ENCODE results near the gene CCDC188. TPM values are rescaled to one million over a fixed set of nuclear protein-coding genes. Genes with fewer than 3 reads are reported as not detected.

The CCDC188 gene
- total RNA-seq, 1 donor = 0.36 TPM

- Histone ChIP-seq H3K36me3 (ENCODE audit: insufficient read depth, low read length) (no peaks in the 10 kb centered on the region), H3K9me3 (ENCODE audit: low read depth, low read length) (no peaks in the 10 kb centered on the region), H3K79me2 (ENCODE audit: insufficient read depth, low read length) (no peaks in the 10 kb centered on the region), H4K20me1 (ENCODE audit: insufficient read depth, low read length) (no peaks in the 10 kb centered on the region), H3K4me2 (ENCODE audit: insufficient read depth, low read length) (no peak overlapping the region), H3K27ac (ENCODE audit: low read depth, low read length) (no peak overlapping the region), H3K4me3 (ENCODE audit: insufficient read depth, low read length) (no peak overlapping the region), H3K27me3 (ENCODE audit: insufficient read depth, low read length) (no peaks in the 10 kb centered on the region), H3K4me1 (ENCODE audit: insufficient read depth, low read length) (no peaks in the 10 kb centered on the region), H2AFZ (ENCODE audit: low read length) (no peak overlapping the region)
- TF ChIP-seq, protein P1, sequence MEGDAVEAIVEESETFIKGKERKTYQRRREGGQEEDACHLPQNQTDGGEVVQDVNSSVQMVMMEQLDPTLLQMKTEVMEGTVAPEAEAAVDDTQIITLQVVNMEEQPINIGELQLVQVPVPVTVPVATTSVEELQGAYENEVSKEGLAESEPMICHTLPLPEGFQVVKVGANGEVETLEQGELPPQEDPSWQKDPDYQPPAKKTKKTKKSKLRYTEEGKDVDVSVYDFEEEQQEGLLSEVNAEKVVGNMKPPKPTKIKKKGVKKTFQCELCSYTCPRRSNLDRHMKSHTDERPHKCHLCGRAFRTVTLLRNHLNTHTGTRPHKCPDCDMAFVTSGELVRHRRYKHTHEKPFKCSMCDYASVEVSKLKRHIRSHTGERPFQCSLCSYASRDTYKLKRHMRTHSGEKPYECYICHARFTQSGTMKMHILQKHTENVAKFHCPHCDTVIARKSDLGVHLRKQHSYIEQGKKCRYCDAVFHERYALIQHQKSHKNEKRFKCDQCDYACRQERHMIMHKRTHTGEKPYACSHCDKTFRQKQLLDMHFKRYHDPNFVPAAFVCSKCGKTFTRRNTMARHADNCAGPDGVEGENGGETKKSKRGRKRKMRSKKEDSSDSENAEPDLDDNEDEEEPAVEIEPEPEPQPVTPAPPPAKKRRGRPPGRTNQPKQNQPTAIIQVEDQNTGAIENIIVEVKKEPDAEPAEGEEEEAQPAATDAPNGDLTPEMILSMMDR (IDR thresholded peaks at IDR 0.05; ENCODE audit: extremely low read depth, low read depth, low read length) = no peak
- DNase-seq (ENCODE audit: insufficient read length, low spot score, missing footprints) = no peak
Observed at GRCh38 chr22:20186183-20186870, 35.5 kb upstream of the CCDC188 start.

DNA sequence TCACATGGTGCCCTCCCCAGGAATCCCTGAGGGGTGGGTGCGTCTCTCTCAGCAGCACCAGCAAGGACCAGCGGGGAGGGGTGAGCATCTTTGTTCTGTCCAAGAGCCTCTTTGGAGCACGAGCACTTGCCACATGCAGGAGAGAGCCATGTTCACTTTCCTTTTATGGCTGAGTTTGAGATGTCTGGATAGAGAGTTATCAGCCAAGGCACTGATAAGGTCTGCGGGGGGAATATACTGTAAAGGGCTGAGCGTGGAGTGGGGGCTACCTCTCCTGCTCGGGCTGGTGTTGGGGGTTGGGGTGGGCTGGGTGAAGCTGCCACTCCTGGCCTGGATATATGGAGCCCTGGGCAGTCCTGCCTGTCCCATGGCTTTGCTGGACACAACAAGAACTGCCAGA, 34.9 kb upstream of the CCDC188 start:
- H3K4me2 ChIP-seq (ENCODE audit: insufficient read depth, low read length) = no peak overlapping the region
- no peaks in the 10 kb centered on the region for H4K20me1 ChIP-seq (ENCODE audit: insufficient read depth, low read length)
- no peaks in the 10 kb centered on the region for H3K27me3 ChIP-seq (ENCODE audit: insufficient read depth, low read length)
- no peaks in the 10 kb centered on the region for H3K36me3 ChIP-seq (ENCODE audit: insufficient read depth, low read length)
- H3K27ac ChIP-seq (ENCODE audit: low read depth, low read length) = no peak overlapping the region
- H3K4me1 ChIP-seq (ENCODE audit: insufficient read depth, low read length) = no peaks in the 10 kb centered on the region
- TF ChIP-seq, protein P1 (IDR thresholded peaks at IDR 0.05; ENCODE audit: extremely low read depth, low read depth, low read length) = no peak
- no peak overlapping the region for H2AFZ ChIP-seq (ENCODE audit: low read length)
- DNase-seq (ENCODE audit: insufficient read length, low spot score, missing footprints) = no peak
- H3K9me3 ChIP-seq (ENCODE audit: low read depth, low read length) = no peaks in the 10 kb centered on the region
- H3K4me3 ChIP-seq (ENCODE audit: insufficient read depth, low read length) = no peak overlapping the region
- H3K79me2 ChIP-seq (ENCODE audit: insufficient read depth, low read length) = no peaks in the 10 kb centered on the region

DNA sequence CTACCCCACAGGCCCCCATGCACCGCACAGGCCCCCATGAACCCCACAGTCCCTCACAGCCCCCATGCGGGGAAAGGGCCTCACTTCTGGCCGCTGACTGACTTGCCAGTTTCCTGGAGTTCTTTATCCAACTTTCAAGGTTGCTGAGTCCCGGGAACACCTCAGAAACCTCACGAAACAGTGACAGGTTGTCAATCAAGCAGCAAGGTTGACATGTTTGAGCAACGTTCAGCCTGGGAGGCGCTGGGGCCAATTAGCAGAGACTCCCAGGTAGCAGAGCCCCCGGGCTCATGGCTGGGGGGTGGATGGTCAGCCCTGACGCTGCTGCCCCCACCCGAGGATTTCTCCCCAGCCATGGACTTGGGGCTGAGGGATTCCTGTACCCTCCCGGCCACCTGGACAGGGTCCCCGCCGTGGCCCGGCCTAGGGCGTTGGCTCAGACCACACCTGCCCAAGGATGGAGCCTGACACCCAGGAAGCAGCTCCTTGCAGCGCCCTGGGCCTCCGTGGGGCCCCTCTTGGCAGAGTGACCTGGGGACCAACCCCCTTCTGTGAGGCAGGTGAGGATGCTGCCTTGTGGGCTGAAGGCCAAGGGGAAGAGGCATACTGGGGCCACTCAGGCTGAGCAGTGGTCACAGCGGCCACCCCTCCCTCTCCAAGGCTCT, 33.8 kb upstream of the CCDC188 start:
- H3K27ac ChIP-seq (ENCODE audit: low read depth, low read length) = no peak overlapping the region
- H3K79me2 ChIP-seq (ENCODE audit: insufficient read depth, low read length) = no peaks in the 10 kb centered on the region
- H2AFZ ChIP-seq (ENCODE audit: low read length) = no peak overlapping the region
- H3K27me3 ChIP-seq (ENCODE audit: insufficient read depth, low read length) = no peaks in the 10 kb centered on the region
- H3K9me3 ChIP-seq (ENCODE audit: low read depth, low read length) = no peaks in the 10 kb centered on the region
- no peak for DNase-seq (ENCODE audit: insufficient read length, low spot score, missing footprints)
- H3K4me3 ChIP-seq (ENCODE audit: insufficient read depth, low read length) = no peak overlapping the region
- H4K20me1 ChIP-seq (ENCODE audit: insufficient read depth, low read length) = no peaks in the 10 kb centered on the region
- no peaks in the 10 kb centered on the region for H3K4me1 ChIP-seq (ENCODE audit: insufficient read depth, low read length)
- TF ChIP-seq, protein P1 (IDR thresholded peaks at IDR 0.05; ENCODE audit: extremely low read depth, low read depth, low read length) = no peak
- H3K36me3 ChIP-seq (ENCODE audit: insufficient read depth, low read length) = no peaks in the 10 kb centered on the region
- no peak overlapping the region for H3K4me2 ChIP-seq (ENCODE audit: insufficient read depth, low read length)

DNA sequence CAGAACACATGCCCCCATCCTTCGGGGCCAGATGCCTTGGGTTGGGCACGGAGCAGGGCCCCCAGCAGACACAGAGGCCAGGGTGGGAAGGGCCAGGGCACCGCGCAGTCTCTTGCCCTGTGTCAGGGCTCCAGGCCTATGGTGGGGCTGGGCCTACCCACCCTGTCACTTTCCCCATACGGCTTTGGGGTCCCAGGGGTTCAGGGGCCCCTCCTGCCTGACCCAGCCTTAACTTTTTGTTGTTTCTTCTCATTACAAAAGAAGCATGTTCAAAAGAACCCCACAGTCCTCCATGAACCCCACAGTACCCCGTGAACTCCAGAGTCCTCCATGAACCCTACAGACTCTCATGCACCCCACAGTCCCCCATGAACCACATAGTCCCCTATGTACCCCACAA, 33.0 kb upstream of the CCDC188 start:
- no peaks in the 10 kb centered on the region for H3K79me2 ChIP-seq (ENCODE audit: insufficient read depth, low read length)
- no peaks in the 10 kb centered on the region for H3K4me1 ChIP-seq (ENCODE audit: insufficient read depth, low read length)
- H3K4me2 ChIP-seq (ENCODE audit: insufficient read depth, low read length) = no peak overlapping the region
- no peak for DNase-seq (ENCODE audit: insufficient read length, low spot score, missing footprints)
- no peaks in the 10 kb centered on the region for H3K36me3 ChIP-seq (ENCODE audit: insufficient read depth, low read length)
- H3K4me3 ChIP-seq (ENCODE audit: insufficient read depth, low read length) = no peak overlapping the region
- H3K27me3 ChIP-seq (ENCODE audit: insufficient read depth, low read length) = no peaks in the 10 kb centered on the region
- no peaks in the 10 kb centered on the region for H4K20me1 ChIP-seq (ENCODE audit: insufficient read depth, low read length)
- TF ChIP-seq, protein P1 (IDR thresholded peaks at IDR 0.05; ENCODE audit: extremely low read depth, low read depth, low read length) = no peak
- H3K9me3 ChIP-seq (ENCODE audit: low read depth, low read length) = no peaks in the 10 kb centered on the region
- no peak overlapping the region for H3K27ac ChIP-seq (ENCODE audit: low read depth, low read length)
- no peak overlapping the region for H2AFZ ChIP-seq (ENCODE audit: low read length)
